ENCODE results near the gene ZACN.

Gene ZACN

GRCh38 chr17:76106703-76107102 is 27.7 kb downstream of the ZACN start:
- DNase-seq: peak; percentile 70

GRCh38 chr17:76107509-76107908 is 28.5 kb downstream of the ZACN start:
- no peak for DNase-seq

DNA sequence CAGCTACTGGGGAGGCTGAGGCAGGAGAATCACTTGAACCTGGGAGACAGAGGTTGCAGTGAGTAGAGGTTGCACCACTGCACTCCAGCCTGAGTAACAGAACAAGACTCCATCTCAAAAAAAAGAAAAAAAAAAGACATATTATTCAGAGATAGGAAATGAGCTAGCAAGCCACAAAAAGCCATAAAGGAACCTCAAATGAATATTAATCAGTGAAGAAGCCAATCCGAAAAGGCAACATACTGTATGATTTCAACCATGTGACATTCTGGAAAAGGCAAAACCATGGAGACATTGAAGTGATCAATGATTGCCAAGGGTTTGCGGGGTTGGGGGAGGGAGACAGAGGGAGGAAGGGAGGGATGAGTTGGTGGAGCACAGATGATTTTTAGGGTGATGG is 33.0 kb downstream of the ZACN start:
- peak; percentile 67 for DNase-seq

DNA sequence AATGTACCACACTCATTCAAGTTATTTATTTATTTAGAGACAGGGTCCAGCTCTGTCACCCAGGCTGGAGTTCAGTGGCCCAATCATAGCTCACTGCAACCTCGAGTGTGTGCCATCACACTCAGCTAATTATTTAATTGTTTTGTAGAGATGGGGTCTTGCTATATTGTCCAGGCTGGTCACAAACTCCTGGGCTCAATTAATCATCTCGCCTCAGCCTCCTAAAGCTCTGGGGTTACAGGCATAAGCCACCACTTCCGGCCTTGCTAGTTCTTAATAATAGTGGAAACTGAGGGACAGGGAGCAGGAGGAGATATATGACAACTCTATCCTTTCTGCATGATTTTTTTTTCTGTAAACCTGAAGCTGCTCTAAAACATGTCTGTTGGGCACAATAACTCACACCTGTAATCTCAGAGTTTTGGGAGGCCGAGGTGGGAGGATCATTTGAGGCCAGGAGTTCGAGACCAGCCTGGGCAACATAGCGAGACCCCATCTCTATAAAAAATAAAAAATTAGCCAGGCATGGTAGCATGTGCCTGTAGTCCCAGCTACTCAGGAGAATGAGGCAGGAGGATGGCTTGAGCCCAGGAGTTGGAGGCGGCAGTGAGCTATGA is 36.3 kb downstream of the ZACN start:
- DNase-seq: no peak

DNA sequence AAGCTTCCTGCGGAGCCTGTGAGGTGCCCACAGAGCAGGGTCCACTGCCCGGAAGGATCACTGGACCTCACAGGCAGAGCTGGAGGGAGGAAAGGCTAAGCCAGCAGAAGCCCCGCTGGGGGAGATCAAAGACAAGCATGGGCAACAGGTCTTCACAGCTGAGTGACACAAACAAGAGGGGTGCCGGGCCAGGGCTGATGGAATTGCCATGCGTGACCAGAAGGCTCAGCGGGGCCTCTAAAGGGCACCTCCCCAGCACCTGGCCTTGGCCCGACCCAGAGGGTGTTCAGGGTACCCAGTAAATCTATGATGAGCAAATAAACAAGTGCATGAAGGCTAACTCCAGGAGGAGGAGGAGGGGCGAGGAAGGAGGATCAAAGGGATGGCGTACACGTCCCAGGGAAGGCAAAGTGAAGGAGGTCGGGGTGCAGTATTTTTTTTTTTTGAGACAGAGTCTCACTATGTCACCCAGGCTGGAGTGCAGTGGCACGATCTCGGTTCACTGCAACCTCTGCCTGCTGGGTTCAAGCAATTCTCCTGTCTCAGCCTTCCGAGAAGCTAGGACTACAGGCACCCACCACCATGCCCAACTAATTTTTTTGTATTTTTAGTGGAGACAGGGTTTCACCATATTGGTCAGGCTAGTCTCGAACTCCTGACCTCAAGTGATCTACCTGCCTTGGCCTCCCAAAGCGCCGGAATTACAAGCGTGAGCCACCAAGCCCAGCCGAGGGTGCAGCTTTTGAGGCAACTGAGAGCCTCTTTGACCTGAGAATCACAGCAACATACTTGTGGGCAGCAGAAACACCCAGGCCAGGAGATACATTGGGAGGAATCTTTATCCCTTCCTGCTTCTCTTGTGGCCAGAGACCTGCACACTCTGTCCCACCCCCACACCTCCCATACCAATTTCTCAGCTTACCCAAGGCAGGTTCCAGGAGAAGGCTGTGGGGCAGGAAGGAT is 40.7 kb downstream of the ZACN start:
- DNase-seq: no peak

DNA sequence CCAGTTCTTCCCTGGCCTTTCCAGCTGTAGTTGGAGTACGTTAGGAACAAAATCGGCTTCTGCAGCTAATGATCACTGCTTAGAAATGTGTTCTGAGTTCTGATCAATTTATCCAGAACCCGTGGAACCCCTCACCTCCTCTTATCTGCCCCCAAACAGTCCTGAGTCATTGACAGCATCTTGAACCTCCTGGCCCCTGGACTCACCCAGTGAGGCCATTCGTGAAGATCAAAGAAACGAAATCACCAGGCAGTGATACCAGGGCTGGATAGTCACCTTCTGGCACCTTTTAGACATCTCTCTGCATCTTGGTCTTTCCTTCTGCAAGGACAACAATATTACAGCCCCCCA is 41.7 kb downstream of the ZACN start:
- no peak for DNase-seq

GRCh38 chr17:76121932-76122430 is 43.0 kb downstream of the ZACN start:
- DNase-seq: peak; percentile 55

DNA sequence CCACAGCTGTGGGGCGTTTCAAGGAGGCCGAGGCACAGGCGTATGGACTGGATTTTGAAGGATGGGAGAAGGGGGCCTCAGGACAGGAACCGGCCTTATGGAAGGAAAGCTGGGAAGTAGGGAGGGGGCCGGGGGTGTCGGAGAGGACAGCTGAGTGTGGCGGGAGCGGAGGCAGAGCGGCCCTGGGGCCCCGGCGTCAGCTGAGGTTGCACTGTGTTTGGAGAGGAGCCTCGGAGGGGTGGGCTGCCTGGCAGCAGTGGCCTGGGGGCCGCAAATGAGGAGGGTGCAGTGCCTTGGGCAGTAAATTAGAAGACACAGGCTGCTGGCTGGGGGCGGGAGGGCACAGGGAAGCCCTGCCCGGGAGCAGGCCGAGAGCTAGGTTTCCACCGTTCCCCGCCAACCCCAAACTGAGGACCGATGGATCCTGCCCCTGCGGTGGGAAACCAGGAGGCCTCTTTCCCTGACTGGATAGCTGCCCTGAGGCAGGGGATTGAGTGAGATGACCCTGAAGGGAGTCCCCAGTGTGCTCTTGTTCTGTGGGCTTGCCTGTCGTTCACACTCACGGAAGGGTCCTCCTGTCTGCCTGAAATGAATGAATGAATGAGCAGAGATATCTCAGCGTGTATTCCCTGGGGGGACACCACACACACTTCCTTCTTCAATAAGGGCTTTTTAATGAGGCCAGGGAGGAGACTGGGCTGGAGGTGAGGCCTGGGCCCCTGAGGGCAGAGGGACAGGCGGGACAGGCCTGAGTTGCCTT is 43.6 kb downstream of the ZACN start:
- DNase-seq: no peak

- no peak for DNase-seq
Measured at GRCh38 chr17:76123191-76123499, 44.2 kb downstream of the ZACN start.

- DNase-seq: no peak
Measured at GRCh38 chr17:76123749-76124581, 45.0 kb downstream of the ZACN start.

- DNase-seq: no peak
Measured at GRCh38 chr17:76124582-76125390, 45.8 kb downstream of the ZACN start.

DNA sequence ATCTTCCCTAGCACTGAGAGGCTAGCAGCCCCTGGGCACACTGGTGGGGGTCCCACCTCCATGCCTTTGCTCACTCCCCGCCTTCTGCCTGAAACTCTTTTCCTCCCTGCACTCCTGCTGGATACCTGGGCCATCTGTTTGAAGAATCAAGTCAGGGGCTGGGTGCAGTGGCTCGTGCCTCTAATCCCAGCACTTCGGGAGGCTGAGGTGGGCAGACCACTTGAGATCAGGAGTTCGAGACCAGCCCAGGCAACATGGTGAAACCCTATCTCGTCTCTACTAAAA is 46.4 kb downstream of the ZACN start:
- DNase-seq: no peak

DNA sequence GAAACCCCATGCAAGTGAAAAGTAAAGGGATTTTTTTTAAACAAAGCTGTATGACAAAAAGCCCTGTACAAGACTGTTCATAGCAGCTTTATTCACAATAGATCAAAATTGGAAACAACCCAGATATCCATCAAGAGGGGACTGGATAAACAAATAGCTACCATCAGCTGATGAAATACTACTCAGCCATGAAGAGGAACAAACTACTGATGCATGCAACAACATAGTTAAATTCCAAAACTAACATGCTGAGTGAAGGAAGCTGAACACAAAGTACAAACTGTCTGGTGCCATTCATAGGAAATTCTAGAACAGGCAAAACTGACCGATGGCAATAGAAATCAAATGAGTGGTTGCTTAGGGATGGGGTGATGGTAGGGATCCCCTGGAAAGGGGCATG is 46.9 kb downstream of the ZACN start:
- DNase-seq: no peak

DNA sequence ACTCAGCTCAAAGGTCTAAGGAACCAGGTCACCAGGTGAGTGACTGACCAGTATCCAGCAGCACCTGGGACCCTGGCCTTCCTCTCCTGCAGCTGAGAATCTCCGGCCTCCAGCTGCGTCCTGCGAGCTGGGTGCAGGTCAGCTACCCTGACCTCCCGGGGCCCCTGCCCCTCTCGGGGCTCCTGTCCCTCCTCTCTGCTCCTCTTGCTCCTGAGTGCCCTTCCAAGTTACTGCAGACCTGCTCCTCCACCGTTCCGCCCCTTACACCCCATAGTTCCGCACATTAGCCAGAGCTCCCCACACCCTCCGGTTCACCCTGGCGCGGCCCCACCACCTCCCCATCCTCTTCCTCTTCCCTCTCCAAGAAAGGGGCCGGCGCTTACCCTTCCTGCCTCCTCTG is 51.5 kb downstream of the ZACN start:
- no peak for DNase-seq

- DNase-seq: no peak
Measured at GRCh38 chr17:76131051-76131691, 52.2 kb downstream of the ZACN start.

DNA sequence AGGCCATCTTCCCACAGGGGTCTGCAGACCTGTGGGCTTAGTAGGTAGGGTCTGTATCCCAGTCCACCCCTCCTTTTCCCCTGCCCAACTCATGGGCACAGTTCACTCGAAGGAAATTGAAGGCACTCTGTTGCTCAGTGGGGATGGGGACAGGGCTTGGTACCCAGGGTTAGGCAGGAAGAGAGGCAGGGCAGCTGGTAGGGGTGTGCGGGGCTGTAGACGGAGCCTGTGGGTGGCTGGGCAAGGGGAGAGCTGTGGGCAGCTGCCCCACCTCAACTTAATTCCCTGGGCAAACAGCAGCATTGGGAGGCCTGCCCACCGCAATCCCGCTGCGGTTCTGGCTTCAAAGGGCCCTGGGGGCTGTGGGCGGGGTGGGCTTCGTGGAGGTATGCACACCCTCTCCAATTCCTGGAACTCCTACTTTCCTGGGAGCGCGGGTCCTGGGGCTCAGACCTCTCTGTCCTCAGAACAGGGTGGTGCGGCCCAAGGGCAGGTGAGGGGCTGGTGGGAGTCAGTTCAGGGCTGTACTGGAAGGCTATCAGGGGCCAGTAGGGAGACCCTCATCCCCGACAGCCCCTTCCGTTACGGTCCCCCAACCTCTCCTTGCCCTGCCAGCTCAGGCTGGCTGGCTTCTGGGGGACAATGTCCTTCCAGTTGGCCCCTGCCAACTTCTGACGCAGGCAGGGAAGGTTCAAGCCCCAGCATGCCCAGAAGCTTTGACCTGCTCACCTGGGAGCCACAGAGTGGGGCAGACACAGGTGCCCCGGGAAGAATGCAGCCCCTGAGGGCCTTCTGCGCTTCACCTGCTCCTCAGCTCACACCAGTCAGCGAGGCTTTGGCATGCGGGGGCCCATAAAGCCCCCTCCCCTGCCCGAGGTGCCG is 53.0 kb downstream of the ZACN start:
- DNase-seq: no peak
